ENCODE measurements around the gene IL22RA2.

IL22RA2 gene

GRCh38 chr6:137167702-137168377 lies 5.6 kb downstream of the IL22RA2 start:
- DNase-seq (ENCODE audit: low spot score): no peak

GRCh38 chr6:137166247-137167098 lies 7.0 kb downstream of the IL22RA2 start:
- DNase-seq (ENCODE audit: low spot score): no peak

GRCh38 chr6:137165375-137166246 lies 7.8 kb downstream of the IL22RA2 start:
- peak; percentile 49 for DNase-seq (ENCODE audit: low spot score)

GRCh38 chr6:137163732-137164318 lies 9.6 kb downstream of the IL22RA2 start:
- no peak for DNase-seq (ENCODE audit: low spot score)

- DNase-seq (ENCODE audit: low spot score): no peak
These were observed 10.6 kb downstream of the IL22RA2 start for GRCh38 chr6:137162692-137163306.

- no peak for DNase-seq (ENCODE audit: low spot score)
These were observed 11.5 kb downstream of the IL22RA2 start for GRCh38 chr6:137161949-137162348.

- DNase-seq (ENCODE audit: low spot score): no peak
These were observed 12.7 kb downstream of the IL22RA2 start for GRCh38 chr6:137160763-137161162.

- no peak for DNase-seq (ENCODE audit: low spot score)
These were observed 13.5 kb downstream of the IL22RA2 start for GRCh38 chr6:137159912-137160311.

- DNase-seq (ENCODE audit: low spot score): no peak
These were observed 15.8 kb downstream of the IL22RA2 start for GRCh38 chr6:137157601-137158000.

- DNase-seq (ENCODE audit: low spot score): no peak
These were observed 16.8 kb downstream of the IL22RA2 start for GRCh38 chr6:137156650-137157049.

- DNase-seq (ENCODE audit: low spot score): peak; percentile 77
These were observed 17.6 kb downstream of the IL22RA2 start for GRCh38 chr6:137155830-137156229.

GRCh38 chr6:137150072-137150471 lies 23.4 kb downstream of the IL22RA2 start:
- DNase-seq (ENCODE audit: low spot score): no peak

- no peak for DNase-seq (ENCODE audit: low spot score)
These were observed 24.4 kb downstream of the IL22RA2 start for GRCh38 chr6:137149035-137149393.

- no peak for DNase-seq (ENCODE audit: low spot score)
These were observed 25.0 kb downstream of the IL22RA2 start for GRCh38 chr6:137148306-137149034.

- DNase-seq (ENCODE audit: low spot score): no peak
These were observed 26.2 kb downstream of the IL22RA2 start for GRCh38 chr6:137147195-137147594.

- DNase-seq (ENCODE audit: low spot score): no peak
These were observed 27.2 kb downstream of the IL22RA2 start for GRCh38 chr6:137146206-137146605.

GRCh38 chr6:137145421-137145820 lies 28.0 kb downstream of the IL22RA2 start:
- no peak for DNase-seq (ENCODE audit: low spot score)

GRCh38 chr6:137136065-137136464 lies 37.4 kb downstream of the IL22RA2 start:
- peak; percentile 4 for DNase-seq (ENCODE audit: low spot score)

GRCh38 chr6:137134483-137134882 lies 39.0 kb downstream of the IL22RA2 start:
- no peak for DNase-seq (ENCODE audit: low spot score)

- no peak for DNase-seq (ENCODE audit: low spot score)
These were observed 40.3 kb downstream of the IL22RA2 start for GRCh38 chr6:137133122-137133521.
